Measurements from ENCODE around the gene RRP8. TPM values are rescaled to one million over a fixed set of nuclear protein-coding genes. Genes with fewer than 3 reads are reported as not detected.

RRP8 gene
- total and polyA plus RNA-seq, 9 of the 15 experiments (the other 6 are each of a cell fraction or from before 2014, with no cell fraction given): 5.7 to 47.3 (median 32.6) TPM

DNA sequence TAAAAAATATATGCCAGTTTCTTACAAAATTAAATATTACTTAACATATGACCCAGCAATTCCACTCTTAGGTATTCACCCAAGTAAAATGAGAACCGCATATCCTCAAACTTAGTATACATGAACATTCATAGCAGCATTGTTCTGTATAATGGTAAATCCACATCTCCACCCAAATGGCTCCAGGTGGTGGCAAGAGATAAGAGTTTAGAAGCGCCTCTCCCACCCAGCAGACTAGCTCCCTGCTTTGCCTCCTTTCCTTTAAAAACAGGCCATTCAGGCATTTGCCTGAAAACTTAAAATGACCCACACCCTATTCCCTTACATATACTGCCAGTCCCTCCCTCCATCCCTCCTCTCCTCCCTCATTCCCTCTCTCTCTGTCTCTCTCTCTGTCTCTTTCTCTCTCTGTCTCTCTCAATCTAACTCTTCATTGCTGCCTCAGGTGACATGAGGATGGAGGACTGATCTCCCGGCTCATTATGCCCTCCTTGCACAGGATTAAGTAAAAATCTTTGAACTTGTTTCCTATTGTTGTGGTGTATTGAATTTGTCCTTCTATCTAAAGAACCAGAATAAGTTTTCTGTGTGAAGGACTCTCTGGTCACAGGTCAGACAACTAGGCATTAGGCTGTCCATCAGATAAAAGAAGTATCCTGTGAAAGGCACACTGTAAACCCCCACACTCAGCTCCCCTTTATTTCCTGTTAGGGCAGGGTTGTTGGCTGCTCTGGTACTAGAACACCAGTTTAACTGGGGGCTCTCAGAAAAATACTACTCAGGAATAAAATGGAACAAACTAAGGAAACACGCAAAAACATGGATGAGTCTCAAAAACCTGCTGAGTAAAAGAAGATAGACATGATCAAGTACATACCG lies 48.3 kb downstream of the RRP8 start (continued):
- TF ChIP-seq, protein P1, sequence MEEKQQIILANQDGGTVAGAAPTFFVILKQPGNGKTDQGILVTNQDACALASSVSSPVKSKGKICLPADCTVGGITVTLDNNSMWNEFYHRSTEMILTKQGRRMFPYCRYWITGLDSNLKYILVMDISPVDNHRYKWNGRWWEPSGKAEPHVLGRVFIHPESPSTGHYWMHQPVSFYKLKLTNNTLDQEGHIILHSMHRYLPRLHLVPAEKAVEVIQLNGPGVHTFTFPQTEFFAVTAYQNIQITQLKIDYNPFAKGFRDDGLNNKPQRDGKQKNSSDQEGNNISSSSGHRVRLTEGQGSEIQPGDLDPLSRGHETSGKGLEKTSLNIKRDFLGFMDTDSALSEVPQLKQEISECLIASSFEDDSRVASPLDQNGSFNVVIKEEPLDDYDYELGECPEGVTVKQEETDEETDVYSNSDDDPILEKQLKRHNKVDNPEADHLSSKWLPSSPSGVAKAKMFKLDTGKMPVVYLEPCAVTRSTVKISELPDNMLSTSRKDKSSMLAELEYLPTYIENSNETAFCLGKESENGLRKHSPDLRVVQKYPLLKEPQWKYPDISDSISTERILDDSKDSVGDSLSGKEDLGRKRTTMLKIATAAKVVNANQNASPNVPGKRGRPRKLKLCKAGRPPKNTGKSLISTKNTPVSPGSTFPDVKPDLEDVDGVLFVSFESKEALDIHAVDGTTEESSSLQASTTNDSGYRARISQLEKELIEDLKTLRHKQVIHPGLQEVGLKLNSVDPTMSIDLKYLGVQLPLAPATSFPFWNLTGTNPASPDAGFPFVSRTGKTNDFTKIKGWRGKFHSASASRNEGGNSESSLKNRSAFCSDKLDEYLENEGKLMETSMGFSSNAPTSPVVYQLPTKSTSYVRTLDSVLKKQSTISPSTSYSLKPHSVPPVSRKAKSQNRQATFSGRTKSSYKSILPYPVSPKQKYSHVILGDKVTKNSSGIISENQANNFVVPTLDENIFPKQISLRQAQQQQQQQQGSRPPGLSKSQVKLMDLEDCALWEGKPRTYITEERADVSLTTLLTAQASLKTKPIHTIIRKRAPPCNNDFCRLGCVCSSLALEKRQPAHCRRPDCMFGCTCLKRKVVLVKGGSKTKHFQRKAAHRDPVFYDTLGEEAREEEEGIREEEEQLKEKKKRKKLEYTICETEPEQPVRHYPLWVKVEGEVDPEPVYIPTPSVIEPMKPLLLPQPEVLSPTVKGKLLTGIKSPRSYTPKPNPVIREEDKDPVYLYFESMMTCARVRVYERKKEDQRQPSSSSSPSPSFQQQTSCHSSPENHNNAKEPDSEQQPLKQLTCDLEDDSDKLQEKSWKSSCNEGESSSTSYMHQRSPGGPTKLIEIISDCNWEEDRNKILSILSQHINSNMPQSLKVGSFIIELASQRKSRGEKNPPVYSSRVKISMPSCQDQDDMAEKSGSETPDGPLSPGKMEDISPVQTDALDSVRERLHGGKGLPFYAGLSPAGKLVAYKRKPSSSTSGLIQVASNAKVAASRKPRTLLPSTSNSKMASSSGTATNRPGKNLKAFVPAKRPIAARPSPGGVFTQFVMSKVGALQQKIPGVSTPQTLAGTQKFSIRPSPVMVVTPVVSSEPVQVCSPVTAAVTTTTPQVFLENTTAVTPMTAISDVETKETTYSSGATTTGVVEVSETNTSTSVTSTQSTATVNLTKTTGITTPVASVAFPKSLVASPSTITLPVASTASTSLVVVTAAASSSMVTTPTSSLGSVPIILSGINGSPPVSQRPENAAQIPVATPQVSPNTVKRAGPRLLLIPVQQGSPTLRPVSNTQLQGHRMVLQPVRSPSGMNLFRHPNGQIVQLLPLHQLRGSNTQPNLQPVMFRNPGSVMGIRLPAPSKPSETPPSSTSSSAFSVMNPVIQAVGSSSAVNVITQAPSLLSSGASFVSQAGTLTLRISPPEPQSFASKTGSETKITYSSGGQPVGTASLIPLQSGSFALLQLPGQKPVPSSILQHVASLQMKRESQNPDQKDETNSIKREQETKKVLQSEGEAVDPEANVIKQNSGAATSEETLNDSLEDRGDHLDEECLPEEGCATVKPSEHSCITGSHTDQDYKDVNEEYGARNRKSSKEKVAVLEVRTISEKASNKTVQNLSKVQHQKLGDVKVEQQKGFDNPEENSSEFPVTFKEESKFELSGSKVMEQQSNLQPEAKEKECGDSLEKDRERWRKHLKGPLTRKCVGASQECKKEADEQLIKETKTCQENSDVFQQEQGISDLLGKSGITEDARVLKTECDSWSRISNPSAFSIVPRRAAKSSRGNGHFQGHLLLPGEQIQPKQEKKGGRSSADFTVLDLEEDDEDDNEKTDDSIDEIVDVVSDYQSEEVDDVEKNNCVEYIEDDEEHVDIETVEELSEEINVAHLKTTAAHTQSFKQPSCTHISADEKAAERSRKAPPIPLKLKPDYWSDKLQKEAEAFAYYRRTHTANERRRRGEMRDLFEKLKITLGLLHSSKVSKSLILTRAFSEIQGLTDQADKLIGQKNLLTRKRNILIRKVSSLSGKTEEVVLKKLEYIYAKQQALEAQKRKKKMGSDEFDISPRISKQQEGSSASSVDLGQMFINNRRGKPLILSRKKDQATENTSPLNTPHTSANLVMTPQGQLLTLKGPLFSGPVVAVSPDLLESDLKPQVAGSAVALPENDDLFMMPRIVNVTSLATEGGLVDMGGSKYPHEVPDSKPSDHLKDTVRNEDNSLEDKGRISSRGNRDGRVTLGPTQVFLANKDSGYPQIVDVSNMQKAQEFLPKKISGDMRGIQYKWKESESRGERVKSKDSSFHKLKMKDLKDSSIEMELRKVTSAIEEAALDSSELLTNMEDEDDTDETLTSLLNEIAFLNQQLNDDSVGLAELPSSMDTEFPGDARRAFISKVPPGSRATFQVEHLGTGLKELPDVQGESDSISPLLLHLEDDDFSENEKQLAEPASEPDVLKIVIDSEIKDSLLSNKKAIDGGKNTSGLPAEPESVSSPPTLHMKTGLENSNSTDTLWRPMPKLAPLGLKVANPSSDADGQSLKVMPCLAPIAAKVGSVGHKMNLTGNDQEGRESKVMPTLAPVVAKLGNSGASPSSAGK (IDR thresholded peaks at IDR 0.05): 0 out of 2 replicates have a peak, but pooled peaks have one; percentile 7
- TF ChIP-seq SUPT5H (IDR thresholded peaks at IDR 0.05): 0 out of 2 replicates have a peak, but pooled peaks have one; percentile 36
- TF ChIP-seq U2AF1 (optimal IDR thresholded peaks at IDR 0.05; ENCODE audit: low read depth, low read length): no peak
- peak; percentile 96 for TF ChIP-seq SMARCE1 (IDR thresholded peaks at IDR 0.05)
- TF ChIP-seq, protein P2, sequence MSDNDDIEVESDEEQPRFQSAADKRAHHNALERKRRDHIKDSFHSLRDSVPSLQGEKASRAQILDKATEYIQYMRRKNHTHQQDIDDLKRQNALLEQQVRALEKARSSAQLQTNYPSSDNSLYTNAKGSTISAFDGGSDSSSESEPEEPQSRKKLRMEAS (CRISPR knock-in tag; IDR thresholded peaks at IDR 0.05): no peak
- TF ChIP-seq TAL1 (IDR thresholded peaks at IDR 0.05): peak; percentile 95
- TF ChIP-seq JUN (IDR thresholded peaks at IDR 0.05; ENCODE audit: borderline replicate concordance, low read depth, low read length): peak; percentile 64; the same call in 1 of the 2 replicates
- TF ChIP-seq JUN (CRISPR knock-in tag; IDR thresholded peaks at IDR 0.05; ENCODE audit: borderline replicate concordance): no peak
- TF ChIP-seq ILF3 (IDR thresholded peaks at IDR 0.05; ENCODE audit: borderline replicate concordance): 0 out of 2 replicates have a peak, but pooled peaks have one; percentile 61

Data from K562 (cell line).